HG03460 (cell line): ENCODE results near the gene NOL4L.

Experiments used
- ATAC-seq: cut with Tn5 transposase; IDR thresholded peaks from one replicate; pipeline ENCODE4 v1.9.1; 2021; ENCODE audit not compliant: unreplicated experiment

NOL4L gene

DNA sequence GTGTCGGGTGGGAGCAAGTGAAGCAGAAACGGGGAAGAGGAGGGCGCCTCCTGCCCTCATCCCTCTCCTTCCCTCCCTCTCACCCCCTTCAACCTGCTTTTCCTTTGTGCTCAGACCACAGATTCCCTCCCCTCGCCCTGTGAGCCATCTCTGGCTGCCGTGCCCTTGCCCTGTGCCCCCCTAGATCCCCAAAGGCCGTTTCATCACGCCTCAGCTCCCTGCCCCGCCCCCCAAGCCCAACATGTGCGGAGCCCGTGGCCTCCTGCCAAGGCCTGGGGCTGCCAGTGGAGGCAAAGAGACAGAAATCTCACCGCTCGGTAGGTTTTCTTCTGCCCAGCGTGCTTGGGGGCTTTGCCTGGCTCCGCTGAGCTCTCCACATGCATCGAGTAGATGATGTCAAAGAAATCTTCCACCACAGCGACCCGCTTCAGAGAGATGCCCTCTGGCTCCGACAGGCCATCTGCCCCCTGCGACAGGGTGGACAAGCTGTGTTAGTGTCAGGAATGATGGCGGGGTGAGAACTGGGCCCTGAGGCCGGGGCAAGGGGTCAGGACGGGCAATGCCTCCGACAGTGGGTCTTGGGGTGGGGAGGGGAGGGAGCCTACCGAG, 57.6 kb downstream of the NOL4L start:
- ATAC-seq, result no peak

DNA sequence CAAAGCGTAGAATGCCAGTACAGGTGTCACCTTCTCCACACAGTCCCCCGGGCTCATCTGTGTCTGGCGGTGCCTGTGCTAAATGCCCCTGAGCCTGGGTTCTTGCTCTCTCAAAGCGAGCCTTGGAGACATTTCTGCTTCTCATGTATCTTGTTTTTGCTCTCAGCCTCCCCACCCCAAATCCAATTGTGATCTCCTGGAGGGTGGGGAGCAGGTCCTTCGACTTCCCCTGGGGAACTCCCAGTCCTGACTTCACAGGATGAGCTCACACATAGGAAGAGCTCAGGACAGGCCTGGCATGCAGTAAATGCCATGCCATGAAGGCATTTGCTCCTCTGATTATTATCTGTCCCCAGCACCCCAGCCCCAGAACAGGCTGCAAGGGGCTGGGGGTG, 58.1 kb downstream of the NOL4L start:
- ATAC-seq, result no peak

- ATAC-seq, result no peak
Measured at GRCh38 chr20:32526541-32526940, 58.6 kb downstream of the NOL4L start.

DNA sequence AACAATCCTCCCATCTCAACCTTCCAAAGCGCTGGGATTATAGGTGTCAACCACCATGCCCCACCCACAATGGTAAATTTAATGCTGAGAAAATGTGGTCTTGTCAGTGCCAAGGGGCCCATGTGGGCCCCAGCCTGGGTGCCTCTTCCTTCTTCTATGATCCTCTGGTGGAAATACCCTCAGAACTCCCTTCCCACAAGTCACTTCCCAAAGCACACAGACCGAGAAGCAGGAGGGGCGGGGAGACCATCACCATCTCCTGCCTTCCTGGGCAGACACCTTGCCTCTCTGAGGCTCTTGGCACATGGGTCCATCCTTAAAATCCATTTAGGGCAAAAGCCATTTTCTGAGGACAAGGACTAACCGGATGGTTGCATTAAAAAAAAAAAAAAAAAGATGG, 59.0 kb downstream of the NOL4L start:
- no peak for ATAC-seq

- ATAC-seq, result no peak
Measured at GRCh38 chr20:32524829-32525501, 60.2 kb downstream of the NOL4L start.

DNA sequence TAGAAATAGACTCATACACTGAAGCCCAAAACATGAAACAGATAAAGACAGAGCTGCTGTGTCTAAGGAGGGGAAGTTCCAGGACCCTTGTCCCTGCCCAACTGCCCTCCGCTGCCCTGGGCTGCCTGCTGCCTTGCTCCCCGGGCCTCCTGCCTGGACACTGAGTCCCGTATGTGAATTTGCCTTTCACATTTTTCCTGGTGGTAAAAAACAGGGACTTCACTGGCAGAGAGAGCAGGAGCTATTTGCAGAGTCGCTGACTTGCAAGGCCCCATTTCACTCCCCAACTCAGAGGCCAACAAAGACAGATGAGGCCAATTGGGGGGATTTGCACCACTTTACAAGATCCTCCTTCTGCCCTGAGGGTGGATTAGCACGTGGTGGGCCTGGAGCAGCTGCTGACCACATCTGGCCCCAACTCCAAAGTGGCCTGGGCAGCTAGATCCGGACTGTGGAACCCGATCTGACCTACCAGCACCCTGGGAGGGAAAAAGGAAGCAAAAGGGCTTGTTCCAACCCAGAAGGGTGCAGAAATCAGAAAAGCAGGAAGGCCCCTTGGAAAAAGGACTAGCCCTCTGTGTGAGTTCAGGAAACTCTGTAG, 61.4 kb downstream of the NOL4L start:
- ATAC-seq, result no peak

GRCh38 chr20:32522776-32523612, 62.1 kb downstream of the NOL4L start:
- no peak for ATAC-seq

DNA sequence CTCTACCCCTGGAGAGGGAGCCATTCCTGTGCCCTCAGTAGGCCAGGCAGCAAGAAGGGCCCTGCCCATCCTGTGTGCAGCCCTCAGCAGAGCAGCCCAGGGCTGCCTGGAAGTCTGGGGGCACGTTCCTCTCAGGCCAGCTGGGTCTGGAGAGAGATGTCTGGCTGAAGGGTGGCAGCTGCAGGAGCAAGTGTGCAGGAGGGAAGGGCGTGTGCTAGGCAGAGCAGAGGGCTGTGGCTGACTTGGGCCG, 62.7 kb downstream of the NOL4L start:
- no peak for ATAC-seq

- ATAC-seq, result no peak
Measured at GRCh38 chr20:32521780-32522525, 63.2 kb downstream of the NOL4L start.

DNA sequence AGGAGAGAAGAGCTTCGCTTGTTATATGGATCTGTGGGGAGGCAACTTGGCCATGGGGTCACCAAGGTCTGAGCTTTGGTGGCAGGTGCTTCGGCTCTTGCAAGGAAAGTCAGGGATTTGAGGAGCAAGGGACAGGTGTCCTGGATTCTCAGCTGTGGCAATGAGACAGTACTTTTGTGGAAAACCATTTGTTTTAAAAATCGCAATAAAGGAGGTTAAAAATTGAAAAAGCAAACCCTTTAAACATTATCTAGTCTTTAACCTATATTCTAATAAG, 64.3 kb downstream of the NOL4L start:
- ATAC-seq, result no peak

DNA sequence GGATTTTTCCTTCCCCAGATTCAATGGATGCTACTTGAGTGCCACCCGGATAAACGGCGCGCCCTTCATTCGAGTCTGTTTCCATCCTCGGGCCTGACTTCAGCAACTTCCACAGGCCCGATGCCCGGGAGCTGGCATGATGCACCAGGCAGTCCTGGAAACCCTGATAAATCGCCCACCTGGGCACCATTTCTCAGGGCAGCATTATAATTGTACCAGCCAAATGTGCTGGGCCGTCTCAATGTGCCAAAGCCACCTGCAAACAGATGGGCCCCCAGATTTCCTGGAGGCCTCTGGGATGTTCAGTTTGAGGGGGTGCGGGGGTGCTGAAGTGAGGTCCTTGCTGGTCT, 65.8 kb downstream of the NOL4L start:
- no peak for ATAC-seq

DNA sequence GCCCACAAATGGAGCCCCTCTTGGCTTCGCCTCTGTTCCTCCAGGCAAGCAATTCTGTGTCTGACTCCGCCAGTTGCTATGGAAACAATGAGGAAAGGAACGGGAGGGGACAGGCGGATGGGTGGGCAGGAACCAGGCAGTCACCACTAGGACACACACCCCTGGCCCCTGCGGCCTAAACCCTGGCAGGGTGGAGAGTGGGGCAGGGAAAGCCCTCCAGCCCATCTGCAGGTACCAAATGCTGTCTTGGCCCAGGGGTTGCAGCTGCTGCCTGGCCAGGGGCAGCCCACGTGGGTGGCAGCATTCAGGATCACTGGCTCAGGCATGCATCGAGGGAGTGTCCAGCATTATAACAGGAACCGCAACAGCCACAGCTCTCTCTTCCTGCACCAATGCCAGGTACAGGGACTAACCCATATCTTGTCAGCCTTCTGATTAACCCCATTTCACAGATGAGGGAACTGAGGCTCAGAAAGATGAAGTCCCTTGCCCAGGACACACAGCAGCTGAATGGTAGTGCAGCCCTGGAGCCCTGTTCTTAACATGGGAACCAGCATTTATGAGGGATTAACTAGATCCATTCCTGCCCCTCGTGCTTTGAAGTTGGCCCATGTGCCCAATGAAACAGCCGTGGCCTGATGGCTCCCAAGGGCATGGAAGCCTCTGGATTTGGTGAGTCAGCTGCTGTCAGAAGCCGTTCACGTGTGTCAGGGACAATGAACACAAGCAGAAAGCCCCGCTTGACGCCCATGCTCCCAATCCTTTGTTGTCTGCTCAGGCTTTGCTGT, 66.3 kb downstream of the NOL4L start:
- ATAC-seq, result no peak

DNA sequence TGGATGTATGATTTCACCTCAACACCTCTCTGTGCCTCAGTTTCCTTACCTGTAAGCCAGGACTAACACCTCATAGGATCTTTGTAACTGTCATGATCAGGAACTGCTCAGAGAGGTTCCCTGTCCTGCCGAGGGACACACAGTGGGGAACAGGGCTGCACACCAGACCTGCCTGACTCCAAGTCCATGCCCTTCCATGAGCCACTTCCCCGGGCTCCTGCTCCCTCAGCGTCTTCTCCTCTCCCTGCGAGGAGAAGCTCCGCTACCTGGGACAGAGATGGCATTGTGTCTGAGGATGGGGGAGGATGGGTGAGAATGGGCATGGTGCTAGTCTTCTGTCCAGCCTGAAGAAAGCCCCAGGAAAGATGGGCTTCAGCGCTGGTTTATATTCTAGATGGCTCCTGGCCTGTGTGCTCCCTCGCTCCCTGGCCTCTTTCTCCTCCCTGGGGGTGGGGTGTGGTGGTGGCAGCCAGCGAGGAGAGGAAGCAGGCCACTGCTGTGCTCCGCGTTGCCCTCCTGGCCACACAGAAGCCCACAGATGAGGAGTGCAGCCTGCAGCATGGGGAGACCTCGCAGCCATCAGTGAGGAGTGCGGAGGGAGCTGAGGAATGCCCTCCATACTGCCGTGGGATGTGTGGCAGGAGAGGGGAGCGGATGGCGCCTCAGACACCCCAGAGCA, 67.1 kb downstream of the NOL4L start:
- ATAC-seq, result no peak

- ATAC-seq, result no peak
Measured at GRCh38 chr20:32517518-32517873, 67.6 kb downstream of the NOL4L start.

- no peak for ATAC-seq
Measured at GRCh38 chr20:32516583-32517517, 68.3 kb downstream of the NOL4L start.

DNA sequence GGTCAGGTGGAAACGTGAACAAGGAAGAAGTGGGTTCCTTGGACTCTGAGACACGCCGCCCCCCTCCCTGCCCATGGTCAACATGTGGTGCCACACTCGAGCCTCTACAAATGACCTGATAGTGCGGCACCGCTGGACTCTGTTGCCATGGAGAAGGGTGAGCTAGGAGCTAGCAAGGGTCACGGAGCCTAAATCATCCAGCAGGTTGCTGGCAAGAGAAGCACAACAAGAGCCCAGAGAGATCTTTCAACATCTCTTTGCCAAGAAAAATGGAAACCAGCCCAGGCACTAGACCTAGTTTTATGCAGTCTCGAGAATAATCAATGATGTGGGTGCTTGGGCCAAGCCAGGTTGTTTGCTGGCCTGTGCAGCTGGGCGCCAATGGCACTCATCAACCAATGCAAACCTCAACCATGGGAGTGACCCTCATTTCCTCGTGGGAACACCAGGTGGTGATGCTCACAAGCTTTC, 69.5 kb downstream of the NOL4L start:
- ATAC-seq, result no peak

DNA sequence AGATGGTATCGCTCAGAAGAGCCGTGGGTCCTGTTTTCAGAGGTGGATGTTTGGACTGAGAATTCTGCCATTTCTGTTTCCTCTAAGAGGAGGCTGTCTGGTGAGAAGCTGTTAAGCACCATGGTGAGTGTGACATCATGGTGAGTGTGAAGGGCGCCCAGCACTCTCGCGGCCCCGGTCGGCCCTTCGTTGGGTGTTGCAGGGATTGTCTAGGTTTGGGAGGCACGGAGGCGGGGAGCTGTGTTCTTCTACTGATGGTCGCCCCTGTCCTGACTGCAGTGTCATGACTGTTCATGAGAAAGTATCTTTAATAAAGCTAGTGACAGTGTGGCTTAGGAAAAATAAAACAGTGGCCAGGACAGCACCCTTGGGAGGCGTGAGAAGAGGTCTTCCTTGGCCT, 70.4 kb downstream of the NOL4L start:
- ATAC-seq, result no peak

- no peak for ATAC-seq
Measured at GRCh38 chr20:32513031-32513866, 71.9 kb downstream of the NOL4L start.
